Ramos (cell line): ENCODE results near the gene PTPRN2.
"Not testable (repeated sequence)": the region's sequence is repeated elsewhere in the genome, so short reads cannot be mapped to it uniquely, and the experiment has no call there.

Experiments used
- in situ Hi-C: fragments of 300-500 bp; cut with MboI; formaldehyde crosslinking; loops from one replicate; pipeline ENCODE4 v1.14.3; 2022; ENCODE audit warnings: low sequenced_read_pairs; ENCODE audit not compliant: unreplicated experiment

Gene PTPRN2

GRCh38 chr7:158430308-158431034 lies 157.2 kb downstream of the PTPRN2 start:
- in situ Hi-C loops = no loop called here

GRCh38 chr7:158428837-158429753 lies 158.5 kb downstream of the PTPRN2 start:
- in situ Hi-C loops = no loop called here

GRCh38 chr7:158428131-158428836 lies 159.3 kb downstream of the PTPRN2 start:
- in situ Hi-C loops = no loop called here

GRCh38 chr7:158425676-158426075 lies 161.9 kb downstream of the PTPRN2 start:
- in situ Hi-C loops = not testable (repeated sequence)

DNA sequence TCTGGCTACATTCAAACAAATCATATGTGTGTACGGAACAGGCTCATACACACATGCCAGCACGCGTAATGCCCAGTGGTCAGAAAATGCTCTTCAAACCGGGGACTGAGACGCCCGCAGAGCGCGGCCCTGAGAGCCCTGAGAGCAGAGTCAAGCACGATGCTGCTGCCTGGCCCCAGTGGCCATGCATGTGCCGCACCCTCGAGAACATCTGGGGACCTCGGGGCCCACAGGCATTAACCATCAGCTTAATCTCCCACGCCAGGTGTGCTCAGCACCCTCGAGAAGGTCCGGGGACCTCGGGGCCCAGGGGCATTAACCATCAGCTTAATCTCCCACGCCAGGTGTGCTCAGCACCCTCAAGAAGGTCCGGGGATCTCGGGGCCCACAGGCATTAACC lies 163.1 kb downstream of the PTPRN2 start:
- in situ Hi-C loops = no loop called here

DNA sequence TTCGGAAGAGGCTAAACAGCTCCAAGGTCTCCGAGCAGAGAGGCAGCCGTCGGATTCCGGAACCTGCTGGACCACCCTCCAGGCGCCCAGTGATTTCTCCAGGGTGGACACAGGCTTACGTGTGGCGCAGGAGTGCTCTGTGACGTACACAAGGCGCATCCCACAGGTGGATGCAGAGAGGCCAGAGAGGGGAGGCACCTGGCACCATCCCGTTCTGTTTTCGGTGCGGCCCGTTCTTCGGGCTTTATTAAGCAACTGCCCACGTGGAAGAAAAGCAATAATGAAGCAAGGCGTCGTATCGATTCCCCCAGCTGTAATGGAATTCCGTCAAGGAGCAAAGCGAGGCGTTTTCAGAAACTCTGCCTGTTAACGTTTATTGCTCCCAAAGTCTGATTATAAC lies 163.6 kb downstream of the PTPRN2 start:
- in situ Hi-C loops = no loop called here

GRCh38 chr7:158422887-158423560 lies 164.6 kb downstream of the PTPRN2 start:
- in situ Hi-C loops = no loop called here

GRCh38 chr7:158422196-158422886 lies 165.3 kb downstream of the PTPRN2 start:
- in situ Hi-C loops = no loop called here

DNA sequence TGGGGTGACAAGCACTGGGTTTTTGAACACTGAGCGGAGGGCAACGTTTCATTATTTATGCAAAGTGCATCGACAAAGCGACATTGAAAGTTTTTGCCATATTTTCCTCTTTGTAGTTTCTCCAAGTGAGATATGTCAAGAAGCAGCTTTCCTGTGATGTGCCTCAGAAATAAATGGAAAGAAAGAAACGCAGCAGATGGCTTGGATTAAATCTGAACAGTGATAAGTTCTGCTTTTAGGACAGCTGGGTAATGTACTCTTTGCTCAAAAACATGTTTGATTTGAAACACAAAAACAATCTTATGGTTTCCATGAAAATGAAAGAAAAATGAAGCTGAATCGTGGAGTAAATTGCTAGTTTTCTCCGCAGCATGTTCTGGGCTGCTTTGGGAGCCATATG lies 166.3 kb downstream of the PTPRN2 start:
- in situ Hi-C loops = no loop called here

GRCh38 chr7:158420591-158421340 lies 166.9 kb downstream of the PTPRN2 start:
- in situ Hi-C loops = no loop called here

- in situ Hi-C loops = no loop called here
Measured at GRCh38 chr7:158419238-158419785, 168.3 kb downstream of the PTPRN2 start.

- in situ Hi-C loops = not testable (repeated sequence)
Measured at GRCh38 chr7:158418395-158418794, 169.2 kb downstream of the PTPRN2 start.

DNA sequence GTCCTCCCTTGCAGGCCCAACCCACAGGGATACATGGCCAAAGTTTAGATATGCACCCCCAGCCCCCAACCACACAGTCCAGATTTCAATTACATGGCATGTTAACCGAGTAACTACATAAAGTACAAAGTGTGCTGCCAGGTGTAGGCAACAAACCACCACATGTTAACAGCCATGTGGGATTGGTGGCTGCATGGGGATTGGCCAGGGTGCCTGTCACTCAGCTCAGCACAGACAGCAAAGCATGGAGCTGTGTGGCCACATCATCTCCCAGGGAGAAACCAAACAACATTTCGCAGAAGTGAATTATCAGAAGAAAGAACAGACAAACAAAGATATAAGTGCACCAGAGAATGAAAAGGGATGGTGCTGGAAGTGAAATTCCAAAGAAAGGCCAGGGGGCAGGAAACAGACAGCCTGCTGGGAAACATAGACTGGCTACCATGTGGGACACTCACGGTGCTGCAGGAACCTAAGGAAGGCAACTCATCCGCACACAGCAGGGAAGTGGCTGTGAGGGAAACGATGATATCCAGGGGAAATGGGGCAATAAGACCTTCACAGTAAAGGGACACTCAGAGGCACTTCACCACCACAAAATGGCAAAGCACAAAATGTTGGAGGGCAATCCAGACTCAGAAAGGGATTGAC lies 171.2 kb downstream of the PTPRN2 start:
- in situ Hi-C loops = no loop called here

- in situ Hi-C loops = no loop called here
Measured at GRCh38 chr7:158415316-158415715, 172.3 kb downstream of the PTPRN2 start.

GRCh38 chr7:158414486-158414961 lies 173.1 kb downstream of the PTPRN2 start:
- in situ Hi-C loops = no loop called here

GRCh38 chr7:158414002-158414401 lies 173.6 kb downstream of the PTPRN2 start:
- in situ Hi-C loops = no loop called here

DNA sequence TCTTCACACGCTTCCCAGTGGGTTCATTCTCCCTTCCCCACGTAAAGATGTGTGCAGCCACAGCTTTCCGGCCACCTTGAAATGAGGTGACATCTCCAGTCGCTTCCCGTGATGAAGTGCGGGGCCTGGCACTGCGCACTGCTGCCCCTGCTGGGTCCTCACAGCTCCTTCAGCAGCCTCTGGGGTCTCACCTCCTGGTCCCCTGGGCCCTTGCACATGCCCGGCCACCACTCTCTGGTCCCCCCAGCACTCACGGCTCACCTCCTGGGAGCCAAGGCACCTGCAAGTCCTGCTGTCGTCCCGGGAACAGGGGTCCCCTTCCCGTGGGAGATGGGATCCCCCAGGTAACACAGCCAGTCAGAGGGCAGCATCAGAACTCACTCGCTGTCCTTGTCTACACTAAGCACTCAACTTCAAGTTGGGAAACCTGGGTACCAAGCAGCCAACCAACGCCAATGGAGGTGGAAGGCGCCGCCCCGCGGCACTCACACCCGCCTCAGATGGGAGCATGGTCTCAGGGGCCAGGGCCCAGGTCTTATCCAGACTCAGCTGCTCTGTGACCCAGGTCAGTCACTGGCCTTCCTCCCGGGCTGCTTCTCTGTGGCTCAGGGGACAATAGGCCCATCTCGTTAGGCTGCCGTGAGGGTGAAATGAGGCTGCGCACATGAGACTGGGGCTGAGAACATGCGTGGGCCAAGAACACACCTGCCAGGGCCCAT lies 176.2 kb downstream of the PTPRN2 start:
- in situ Hi-C loops = no loop called here
